HEK293 (cell line): ENCODE data around the gene PIK3R4.

Experiments
- HOXA7 ChIP-seq: sonication (generic); formaldehyde crosslinking; IDR thresholded peaks from 2 replicates; pipeline ENCODE4 v1.8.1; 2022; ENCODE audit warnings: missing genetic modification reagents, borderline replicate concordance
- KLF16 ChIP-seq: fragments of 450-650 bp; formaldehyde crosslinking; IDR thresholded peaks from 2 replicates; pipeline ENCODE4 v1.5.1; 2017; ENCODE audit warnings: missing biosample characterization, missing genetic modification characterization
- REPIN1 ChIP-seq: fragments of 450-650 bp; formaldehyde crosslinking; IDR thresholded peaks from 2 replicates; pipeline ENCODE4 v1.5.1; 2017; ENCODE audit warnings: missing biosample characterization, missing genetic modification characterization, low read depth
- YY1 ChIP-seq: fragments of 450-650 bp; formaldehyde crosslinking; IDR thresholded peaks from 2 replicates; pipeline ENCODE4 v1.5.1; 2018; ENCODE audit warnings: missing biosample characterization, missing genetic modification characterization
- ZFP37 ChIP-seq: fragments of 450-650 bp; formaldehyde crosslinking; IDR thresholded peaks from 2 replicates; pipeline ENCODE4 v1.5.1; 2016; ENCODE audit warnings: missing biosample characterization, missing genetic modification characterization
- ZNF248 ChIP-seq: fragments of 450-650 bp; formaldehyde crosslinking; IDR thresholded peaks from 2 replicates; pipeline ENCODE4 v1.5.1; 2017; ENCODE audit warnings: missing biosample characterization, missing genetic modification characterization
- ZNF37A ChIP-seq: fragments of 450-650 bp; IDR thresholded peaks from 2 replicates; pipeline ENCODE4 v1.5.1; 2018; ENCODE audit warnings: missing biosample characterization, missing genetic modification characterization
- ZNF521 ChIP-seq: fragments of 450-650 bp; formaldehyde crosslinking; IDR thresholded peaks from 2 replicates; pipeline ENCODE4 v1.5.1; 2017; ENCODE audit warnings: missing biosample characterization, mild to moderate bottlenecking, missing genetic modification characterization
- TF ChIP-seq, protein P1 (sequence below): fragments of 450-650 bp; formaldehyde crosslinking; IDR thresholded peaks from 2 replicates; pipeline ENCODE4 v1.5.1; 2016; ENCODE audit warnings: missing biosample characterization, missing genetic modification characterization
- TF ChIP-seq, protein P2 (sequence below): fragments of 450-650 bp; formaldehyde crosslinking; IDR thresholded peaks from 2 replicates; pipeline ENCODE4 v1.5.1; 2016; ENCODE audit warnings: missing biosample characterization, missing genetic modification characterization
- TF ChIP-seq, protein P3 (sequence below): fragments of 450-650 bp; formaldehyde crosslinking; IDR thresholded peaks from 2 replicates; pipeline ENCODE4; 2016; ENCODE audit warnings: missing biosample characterization, missing genetic modification characterization

DNA sequence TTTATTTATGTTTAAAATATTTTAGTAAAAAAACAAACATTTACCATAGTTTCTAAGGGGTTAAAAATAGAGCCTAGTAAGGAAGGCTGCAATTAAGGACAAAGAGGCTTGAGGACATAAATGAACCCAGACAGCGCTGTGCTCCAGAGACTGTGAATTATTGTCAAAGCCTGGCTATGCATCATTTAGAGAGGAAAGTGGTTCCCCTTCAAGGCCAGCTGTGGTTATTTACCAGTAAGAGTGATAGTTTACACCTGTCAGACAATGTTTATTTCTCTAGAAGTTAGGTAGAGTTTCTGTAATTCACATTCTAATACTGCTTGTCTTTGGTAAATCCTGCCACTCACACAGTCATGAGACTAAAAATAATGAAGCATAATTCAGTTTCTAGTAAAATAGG is 32.4 kb upstream of the PIK3R4 start:
- TF ChIP-seq, protein P1, sequence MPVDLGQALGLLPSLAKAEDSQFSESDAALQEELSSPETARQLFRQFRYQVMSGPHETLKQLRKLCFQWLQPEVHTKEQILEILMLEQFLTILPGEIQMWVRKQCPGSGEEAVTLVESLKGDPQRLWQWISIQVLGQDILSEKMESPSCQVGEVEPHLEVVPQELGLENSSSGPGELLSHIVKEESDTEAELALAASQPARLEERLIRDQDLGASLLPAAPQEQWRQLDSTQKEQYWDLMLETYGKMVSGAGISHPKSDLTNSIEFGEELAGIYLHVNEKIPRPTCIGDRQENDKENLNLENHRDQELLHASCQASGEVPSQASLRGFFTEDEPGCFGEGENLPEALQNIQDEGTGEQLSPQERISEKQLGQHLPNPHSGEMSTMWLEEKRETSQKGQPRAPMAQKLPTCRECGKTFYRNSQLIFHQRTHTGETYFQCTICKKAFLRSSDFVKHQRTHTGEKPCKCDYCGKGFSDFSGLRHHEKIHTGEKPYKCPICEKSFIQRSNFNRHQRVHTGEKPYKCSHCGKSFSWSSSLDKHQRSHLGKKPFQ (tag by site-specific recombination), result no peak
- no peak for TF ChIP-seq ZNF37A (tag by site-specific recombination)
- no peak for TF ChIP-seq KLF16 (tag by site-specific recombination)
- TF ChIP-seq ZNF521 (tag by site-specific recombination), result no peak
- TF ChIP-seq ZFP37 (tag by site-specific recombination), result no peak
- TF ChIP-seq HOXA7 (CRISPR knock-in tag), result no peak
- TF ChIP-seq, protein P2, sequence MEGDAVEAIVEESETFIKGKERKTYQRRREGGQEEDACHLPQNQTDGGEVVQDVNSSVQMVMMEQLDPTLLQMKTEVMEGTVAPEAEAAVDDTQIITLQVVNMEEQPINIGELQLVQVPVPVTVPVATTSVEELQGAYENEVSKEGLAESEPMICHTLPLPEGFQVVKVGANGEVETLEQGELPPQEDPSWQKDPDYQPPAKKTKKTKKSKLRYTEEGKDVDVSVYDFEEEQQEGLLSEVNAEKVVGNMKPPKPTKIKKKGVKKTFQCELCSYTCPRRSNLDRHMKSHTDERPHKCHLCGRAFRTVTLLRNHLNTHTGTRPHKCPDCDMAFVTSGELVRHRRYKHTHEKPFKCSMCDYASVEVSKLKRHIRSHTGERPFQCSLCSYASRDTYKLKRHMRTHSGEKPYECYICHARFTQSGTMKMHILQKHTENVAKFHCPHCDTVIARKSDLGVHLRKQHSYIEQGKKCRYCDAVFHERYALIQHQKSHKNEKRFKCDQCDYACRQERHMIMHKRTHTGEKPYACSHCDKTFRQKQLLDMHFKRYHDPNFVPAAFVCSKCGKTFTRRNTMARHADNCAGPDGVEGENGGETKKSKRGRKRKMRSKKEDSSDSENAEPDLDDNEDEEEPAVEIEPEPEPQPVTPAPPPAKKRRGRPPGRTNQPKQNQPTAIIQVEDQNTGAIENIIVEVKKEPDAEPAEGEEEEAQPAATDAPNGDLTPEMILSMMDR (tag by site-specific recombination), result no peak
- no peak for TF ChIP-seq REPIN1 (tag by site-specific recombination)
- no peak for TF ChIP-seq ZNF248
- TF ChIP-seq, protein P3, sequence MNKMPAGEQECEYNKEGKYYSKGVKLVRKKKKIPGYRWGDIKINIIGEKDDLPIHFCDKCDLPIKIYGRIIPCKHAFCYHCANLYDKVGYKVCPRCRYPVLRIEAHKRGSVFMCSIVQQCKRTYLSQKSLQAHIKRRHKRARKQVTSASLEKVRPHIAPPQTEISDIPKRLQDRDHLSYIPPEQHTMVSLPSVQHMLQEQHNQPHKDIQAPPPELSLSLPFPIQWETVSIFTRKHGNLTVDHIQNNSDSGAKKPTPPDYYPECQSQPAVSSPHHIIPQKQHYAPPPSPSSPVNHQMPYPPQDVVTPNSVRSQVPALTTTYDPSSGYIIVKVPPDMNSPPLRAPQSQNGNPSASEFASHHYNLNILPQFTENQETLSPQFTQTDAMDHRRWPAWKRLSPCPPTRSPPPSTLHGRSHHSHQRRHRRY, result no peak
- TF ChIP-seq YY1, result no peak
